HG03045 (cell line): ENCODE measurements around the gene IL20RA.

Experiments used
- ATAC-seq: cut with Tn5 transposase; IDR thresholded peaks from one replicate; pipeline ENCODE4 v1.9.1; 2021; ENCODE audit warnings: mild to moderate bottlenecking, moderate library complexity; ENCODE audit not compliant: unreplicated experiment

The IL20RA gene

DNA sequence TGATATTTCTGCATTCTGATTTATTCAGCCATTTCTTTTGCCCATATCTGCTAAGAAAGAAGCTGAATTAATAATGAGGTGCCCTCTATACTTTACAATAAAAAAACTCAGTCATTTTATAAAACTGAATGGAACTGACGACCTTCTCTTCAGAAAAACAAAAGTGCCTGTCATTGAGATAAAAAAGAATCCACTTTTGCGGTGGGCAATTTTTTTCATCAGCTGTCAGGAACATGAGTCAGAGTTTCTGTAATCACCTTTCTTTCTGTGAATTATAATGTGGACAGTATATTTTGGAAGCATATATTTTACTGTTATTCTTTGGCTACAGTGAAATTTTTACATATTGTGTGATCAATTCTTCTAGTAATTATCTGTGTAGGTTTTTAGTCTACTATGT lies 33.4 kb downstream of the IL20RA start:
- no peak for ATAC-seq

DNA sequence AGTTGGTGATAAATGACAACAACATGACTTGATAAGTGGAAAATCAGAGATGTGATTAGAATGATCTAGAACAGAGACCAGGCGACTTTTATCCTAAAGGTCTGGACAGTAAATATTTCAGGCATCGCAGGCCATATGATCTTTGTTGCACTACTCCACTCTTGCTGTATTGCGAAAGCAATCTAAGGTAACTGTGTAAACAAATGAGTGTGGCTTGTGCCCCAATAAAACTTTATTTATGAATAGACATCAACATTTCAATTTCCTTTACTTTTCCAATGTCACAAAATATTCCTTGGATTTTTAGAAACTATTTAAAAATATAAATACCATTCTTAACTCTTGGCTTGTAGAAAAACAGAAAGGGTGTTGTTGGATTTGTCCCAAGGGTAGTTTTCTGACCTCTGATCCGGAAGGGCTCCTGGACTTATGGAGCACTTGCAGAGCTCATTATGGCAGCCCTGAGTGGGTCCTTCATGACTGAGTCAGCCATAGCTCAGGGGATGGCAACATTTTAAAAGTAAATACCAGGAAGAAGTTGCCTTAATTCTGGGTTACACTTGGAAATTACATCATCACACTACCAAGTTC lies 34.5 kb downstream of the IL20RA start:
- no peak for ATAC-seq

DNA sequence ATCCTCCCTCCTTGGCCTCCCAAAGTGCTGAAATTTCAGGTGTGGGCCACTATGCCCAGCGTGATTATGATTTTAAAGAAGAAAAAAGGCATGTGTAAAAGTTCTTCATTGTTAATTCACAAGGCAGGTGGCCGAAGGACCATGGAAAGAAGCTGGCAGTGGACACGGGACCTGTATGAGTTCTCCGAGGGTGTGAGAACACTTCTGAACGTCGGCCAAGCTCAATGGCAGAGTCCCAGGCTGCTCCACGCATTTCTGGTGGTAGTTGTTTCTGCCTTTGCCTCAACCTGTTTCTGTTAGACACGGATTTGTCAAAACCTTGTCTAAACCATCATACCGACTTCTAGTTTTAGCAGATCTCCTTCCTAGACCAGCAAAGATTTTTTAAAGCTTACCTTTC lies 36.6 kb downstream of the IL20RA start:
- ATAC-seq = no peak

DNA sequence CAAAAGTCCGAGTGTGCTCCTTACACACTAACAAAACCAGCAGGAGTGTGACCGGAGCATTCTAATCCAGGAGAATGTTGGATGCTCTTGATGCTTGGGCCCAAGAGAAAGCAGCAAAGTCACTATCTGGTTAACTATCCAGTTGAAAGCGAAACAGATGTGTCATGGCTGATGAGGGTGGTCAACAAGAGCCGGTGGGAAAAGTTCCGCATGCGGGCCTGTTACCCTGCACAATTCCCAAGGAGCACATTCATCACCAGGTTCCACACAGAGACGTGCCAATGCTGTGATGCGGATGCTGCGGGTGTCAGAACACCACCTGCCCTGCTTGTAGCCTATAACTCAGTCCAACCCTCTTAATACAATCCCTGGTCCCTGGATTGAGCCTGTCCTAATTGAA lies 38.7 kb downstream of the IL20RA start:
- no peak for ATAC-seq

DNA sequence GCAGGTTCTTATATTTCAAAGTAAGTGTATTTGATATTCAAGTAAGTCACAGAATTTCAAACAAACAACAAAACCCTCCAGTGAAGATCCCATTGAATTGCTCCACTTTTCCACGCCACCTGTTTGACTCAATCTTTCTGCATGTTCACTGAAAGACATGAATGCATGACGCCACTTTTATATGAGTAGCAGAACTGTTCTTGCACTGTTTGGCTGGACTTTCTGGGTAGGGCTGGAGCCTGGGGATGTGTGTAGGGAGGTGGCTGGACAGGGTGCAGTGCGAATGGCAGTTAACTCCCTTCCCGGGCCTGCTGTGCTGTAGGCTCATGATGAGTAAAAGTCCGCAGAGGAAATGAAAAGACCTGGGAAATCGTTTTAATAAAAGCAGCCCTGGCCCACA lies 39.7 kb downstream of the IL20RA start:
- no peak for ATAC-seq

DNA sequence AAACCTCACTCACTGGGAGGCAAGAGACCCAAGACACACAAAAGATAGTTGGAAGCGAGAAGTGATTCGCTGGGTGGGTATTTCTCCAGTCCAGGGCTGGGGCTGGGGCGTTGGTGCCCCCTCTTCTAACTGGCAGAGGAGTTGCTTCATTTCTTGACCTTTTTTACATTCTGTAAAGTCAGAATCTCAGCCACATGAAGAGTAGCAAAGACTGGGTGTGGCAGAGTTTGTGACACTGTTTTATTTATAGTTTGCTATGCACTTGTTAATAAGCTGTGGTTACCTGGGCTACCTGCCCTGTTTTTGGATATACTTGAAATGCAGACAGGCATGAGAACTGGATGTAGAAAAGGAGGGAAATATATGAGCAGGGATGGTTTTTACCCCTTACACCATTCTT lies 42.3 kb downstream of the IL20RA start:
- no peak for ATAC-seq

DNA sequence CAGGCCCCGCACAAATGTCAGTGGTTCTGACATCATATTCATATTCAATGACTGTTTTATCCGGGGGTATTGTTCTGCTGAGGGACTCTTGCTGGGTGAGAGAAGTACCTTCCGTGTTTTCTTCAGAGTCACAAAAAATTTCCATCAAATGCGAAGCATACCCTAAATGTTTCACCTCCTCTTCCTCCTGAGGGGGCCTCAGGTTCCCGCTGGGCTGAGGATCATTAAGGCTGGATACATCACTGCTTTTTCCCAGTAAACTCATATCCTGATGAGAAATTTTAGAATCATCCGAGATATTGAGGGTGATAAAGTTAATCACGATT lies 42.8 kb downstream of the IL20RA start:
- ATAC-seq = no peak

DNA sequence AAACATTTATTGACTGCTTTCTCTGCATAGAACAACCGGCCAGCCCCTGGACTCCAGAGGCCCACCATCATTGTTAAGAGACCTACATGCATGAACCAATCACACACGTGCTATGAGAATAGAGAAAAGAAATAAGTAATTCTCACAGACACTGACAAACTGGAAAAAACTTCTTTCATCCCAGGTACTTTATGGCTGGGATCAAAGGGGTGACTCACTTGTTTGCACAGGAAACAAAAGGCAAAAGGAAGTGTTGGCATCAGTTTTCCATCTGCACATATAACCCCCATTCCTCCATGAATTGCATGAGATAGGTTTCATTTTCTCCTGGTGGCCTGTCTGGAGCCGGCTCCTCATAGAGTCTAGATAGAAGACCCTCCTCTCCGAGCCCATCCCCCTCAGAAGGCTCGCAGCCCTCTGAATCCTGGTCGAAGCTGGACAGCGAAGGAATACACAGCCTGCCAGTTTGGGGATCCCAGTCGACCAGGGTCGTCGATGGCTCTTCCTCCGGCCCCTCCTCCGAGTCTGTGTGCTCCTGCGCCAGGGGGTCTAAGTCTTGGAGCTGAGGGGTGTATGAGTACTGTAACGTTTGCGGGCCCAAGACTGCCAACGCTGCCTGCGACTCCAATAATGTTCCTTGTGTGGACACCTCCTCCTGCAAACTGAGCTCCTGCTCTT lies 43.3 kb downstream of the IL20RA start:
- ATAC-seq = no peak

DNA sequence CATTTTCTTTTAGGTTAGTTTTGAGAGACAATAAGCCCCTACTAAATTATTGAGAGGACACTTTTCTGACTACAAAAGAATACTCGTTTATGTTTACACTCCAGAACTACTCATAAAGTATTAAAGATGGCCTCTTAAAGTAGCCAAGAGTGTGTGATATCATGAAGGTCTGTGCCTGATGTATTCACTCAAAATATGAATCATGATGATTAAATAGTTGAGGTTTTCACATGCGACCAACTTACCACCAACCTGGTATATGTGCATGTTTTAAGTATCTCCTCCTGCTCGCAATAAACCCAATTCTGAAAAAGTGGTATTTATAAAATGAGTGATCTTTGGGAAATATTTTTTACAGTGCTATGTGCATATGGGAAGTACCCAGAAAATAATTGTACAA lies 43.9 kb downstream of the IL20RA start:
- no peak for ATAC-seq

DNA sequence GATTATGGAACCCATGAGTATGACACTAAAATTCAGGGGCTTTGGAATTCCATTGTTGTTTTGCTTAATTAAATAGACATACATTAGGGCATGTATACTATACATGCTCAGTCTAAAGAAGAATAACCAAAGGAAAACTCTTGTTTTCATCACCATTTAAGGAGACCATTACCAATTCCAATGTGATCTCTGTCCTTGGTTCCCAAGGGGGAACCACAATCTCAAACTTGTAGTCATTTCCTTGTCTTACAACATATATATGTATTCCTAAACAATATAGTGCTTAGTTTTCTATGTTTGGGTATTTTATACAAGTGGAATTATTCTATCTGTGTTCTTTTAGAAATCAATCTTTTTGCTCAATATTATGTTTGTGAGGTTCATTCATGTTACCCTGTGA lies 49.2 kb downstream of the IL20RA start:
- no peak for ATAC-seq

DNA sequence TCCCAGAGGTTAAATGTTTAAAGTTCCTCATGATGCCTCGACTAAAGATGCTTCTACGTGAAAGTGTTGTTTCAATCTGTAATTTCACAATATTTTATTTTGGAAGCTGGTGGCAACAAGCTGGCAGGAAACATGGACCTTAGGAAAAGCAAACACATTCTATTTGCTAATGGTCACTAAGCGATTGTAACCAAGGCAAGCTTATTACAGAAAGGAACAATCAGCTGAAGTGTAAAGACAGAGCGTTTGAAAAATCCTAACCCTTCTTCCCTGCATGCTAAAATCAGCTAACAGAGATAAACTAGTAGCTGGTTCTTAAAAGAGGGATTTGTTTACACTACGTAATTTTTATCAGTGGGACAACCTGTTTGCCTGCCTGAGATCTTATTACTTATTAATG lies 50.0 kb downstream of the IL20RA start:
- ATAC-seq = no peak

DNA sequence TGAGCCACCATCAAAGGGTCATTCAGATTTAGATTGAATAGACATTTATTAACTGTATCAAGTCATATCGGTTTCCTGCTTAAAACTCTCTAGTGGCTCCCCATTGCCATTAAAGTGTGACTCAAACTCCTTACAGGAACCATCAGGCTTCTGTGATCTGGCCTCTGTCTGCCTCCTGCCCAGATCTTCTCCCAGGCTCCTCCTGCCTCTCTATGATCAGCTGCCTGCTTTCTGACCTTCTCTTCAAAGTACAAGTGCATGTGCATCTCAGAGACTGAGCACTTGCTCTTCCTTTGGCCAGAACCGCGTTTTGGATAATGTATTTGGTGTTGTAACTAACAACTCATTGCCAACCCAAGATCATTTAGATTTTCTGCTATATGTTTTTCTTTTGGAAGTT lies 52.7 kb downstream of the IL20RA start:
- ATAC-seq = no peak

DNA sequence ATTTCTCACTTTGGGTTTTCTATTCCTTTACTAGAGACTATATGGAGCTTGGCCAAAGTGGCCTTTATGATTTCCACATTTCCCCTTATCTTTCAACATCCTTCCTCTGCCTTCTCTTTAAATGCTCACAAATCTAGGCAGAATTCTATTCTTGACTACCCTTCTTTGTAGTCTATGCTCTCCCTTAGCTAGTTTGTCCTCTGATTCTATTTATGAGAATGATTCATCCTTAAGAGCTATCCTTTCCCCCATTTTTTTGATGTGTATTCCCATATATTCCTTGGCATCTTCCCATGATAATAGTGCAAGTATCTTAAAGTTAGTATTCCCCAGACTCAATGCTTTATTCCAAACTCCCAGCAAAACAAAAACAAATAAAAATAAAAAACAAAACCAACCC lies 53.1 kb downstream of the IL20RA start:
- ATAC-seq = no peak

DNA sequence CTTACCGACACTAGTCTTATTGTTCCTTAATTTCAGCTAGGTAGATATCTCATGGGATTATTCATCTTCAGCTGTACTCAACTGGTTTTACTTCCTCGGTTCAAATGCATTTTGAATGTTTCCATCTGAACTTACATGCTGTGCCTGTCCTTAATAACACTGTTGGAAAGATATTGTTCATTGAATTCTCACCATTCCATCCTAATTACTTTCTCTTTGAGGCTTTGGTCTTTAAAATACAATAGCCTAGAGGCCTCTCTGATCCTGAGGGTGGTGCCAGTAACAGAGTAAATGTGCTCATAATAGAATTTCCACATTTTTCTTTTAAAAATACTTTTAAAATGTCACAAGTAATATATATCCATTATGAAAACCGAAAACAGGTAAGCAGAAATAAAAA lies 54.0 kb downstream of the IL20RA start:
- ATAC-seq = no peak

DNA sequence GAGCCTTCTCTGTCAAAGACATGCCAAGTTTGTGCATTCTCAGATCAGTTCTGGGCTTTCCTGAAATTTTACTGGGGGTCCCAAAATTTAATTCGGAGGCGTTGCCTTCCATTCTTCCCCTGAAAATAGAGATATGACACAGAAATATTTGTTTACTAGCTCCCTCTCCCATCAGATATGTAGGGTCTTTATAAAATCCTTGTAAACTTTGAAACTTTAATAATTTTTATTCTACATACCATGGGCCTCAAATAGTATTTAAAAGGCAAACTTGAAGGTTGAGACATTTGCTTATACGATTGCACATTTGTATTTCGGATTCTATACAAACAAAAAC lies 54.6 kb downstream of the IL20RA start:
- ATAC-seq = no peak

DNA sequence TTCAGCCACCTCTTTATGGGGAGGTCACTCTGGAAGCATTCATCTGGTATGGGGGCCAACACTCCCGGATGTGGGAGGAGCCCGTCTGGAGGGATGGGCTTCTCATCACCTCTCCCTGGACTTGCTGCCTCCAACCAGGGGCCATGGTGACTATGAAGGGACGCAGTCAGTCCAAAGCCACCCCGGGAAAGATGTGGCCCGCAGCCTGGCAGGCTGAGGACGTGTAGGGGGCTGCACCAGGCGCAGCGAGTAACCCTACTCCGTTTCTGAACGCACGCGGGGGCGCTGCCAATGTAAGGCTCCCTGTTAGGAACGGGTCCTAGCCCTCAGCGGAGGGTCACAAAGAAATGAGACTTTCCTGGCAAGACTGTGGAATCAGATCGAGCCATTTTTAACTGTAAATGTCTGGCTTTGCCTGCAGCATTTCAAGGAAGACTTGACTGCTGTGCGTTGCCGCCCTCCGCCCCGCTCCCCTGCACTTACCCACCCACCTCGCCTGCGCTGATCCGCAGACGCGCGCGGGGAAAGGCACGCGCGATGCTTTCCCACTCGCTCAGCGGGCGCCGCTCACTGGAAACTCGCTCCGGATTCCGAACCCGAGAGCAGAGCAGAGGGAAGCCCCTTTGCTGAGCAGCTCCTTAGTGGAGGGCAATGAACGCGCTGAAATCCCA lies 55.1 kb downstream of the IL20RA start:
- ATAC-seq = no peak

DNA sequence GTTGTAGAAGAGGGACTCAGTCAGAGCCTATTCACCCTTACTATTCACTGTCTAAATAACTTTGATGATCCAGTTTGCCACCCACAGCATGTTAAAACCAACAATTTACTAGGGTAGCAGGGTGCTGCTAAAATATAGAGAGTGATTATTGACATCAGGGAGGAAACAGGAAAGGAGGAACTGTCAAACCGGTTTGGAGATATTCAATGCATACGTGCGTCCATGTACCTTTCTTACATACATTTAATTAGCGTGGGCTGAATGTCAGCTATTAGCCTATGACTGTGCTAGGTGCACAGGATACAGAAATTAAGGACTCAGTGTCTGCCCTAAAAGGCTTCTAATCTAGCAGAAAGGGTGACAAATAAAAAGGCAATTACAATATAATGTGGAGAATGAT lies 57.2 kb downstream of the IL20RA start:
- no peak for ATAC-seq

DNA sequence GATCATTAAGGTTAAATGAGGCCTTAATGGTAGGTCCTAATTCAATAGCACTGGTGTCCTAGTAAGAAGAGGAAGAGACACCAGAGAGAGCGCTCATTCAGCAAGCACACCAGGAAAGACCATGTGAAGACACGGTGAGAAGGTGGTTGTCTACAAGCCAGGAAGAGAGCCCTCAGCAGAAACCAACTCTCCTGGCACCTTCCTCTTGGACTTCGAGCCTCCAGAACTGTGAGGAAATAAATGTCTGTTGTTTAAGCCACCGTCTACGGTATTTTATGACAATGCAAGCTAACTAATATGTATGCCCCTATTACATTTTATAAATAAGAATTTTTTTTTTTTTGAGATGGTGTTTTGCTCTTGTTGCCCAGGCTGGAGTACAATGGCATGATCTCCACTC lies 59.3 kb downstream of the IL20RA start:
- no peak for ATAC-seq

DNA sequence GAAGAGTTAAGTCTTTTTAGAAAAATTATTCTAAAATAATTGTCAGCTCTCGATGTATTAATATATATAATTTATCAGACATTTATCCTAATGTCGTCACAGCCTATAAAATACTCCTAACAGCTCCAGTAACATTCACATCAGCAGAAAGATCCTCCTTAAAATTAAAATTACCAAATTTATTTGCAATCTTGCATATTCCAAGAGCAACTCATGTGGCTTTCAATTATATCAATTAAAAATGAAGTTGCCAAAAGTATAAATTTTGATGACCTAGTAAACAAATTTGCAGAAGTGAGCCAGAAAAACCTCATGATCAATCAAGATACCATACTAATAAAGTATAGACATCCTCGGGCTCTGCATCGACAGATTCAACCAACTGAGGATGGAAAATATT lies 60.2 kb downstream of the IL20RA start:
- no peak for ATAC-seq

DNA sequence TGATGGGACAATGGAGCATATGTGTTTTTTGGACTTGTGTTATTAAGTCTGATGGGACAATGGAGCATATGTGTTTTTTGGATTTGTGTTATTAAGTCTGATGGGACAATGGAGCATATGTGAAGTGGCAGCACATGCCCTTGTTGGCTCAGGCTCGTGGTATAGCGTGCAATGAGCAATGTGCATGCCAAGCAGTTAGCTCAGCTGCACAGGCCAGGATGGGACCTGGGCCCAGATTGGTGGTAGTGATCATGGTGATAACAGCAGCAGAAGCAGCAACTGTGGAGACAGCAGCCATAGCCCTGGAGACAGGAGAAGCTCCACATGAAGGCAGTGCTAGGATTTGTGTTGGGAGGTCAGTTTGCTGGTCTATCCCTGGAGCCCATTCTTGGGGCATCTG lies 61.1 kb downstream of the IL20RA start:
- ATAC-seq = no peak

DNA sequence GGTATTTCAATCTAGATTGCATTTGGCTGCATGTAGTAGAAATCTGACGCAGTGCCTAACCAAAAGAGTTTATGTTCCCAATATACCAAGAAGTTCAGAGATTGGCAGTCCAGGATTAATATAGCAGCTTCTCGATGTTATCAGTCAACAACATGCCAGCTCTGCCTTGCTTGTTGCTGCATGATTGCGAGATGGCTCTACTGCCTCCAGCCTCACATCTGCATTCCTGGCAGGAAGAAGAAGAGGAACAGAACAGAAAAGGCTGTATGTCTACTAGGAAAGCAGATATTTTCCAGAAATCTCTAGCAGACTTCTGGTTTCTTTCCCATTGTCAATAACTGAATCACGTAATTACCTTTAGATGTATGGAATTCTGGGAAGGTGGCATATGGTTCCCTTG lies 61.8 kb downstream of the IL20RA start:
- ATAC-seq = no peak

DNA sequence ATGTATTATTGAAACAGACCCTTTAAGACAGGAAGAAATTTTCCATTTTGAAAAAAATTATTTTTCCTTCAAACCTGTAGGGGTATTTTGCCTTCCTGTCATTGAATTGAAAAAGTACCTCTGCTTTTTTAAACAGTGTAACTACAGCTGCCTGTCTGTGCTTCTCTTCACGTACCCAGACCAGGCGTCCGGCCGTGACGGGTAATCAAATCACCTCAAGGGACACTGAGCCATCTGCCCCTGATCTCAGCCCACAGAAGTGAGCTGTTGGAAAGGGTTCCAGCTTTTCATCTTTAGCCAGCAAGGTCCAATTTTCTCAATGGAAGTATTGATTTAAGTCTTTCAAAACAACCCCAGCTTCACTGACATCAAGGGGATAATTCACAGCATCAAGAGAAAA lies 64.7 kb downstream of the IL20RA start:
- no peak for ATAC-seq

DNA sequence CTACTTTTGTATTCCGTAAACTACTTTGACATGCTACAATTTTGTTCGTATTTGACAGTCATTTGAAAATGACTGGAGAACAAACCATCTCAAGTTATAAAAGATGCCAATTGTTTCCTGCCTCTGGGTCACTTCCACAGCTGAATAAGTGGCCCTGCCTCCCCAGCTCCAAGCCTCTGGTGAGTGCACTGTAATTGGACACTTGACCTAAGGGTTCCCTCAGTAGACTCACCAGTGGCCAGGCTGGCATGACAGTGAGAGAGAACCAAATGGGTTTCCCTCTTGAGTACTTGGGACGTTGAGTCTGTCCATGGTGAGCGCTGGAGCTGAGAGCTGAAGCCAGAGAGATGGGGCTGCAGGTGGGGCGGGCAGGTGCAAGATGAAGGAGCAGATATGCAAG lies 65.6 kb downstream of the IL20RA start:
- no peak for ATAC-seq
